HL-60 (cell line): ENCODE data around the gene ZCCHC3.
A peak's percentile ranks its signal among the peaks of the same experiment; 100 is the strongest.

ENCODE experiments used
- DNase-seq, 2 experiments: peaks; one replicate each; pipeline ENCODE4 v3.0.0-alpha.2; 2010 to 2020; ENCODE audit warnings: low read depth in 1 of 2, low spot score in 1 of 2
- H3K27ac ChIP-seq: fragments of 250-450 bp; sonication (Bioruptor Pico); replicated peaks from 2 replicates; pipeline ENCODE4 v1.5.1; 2020; ENCODE audit warnings: mild to moderate bottlenecking, moderate library complexity
- H3K27me3 ChIP-seq: fragments of 250-450 bp; sonication (Bioruptor Pico); 2 replicates; pipeline ENCODE4 v1.5.1; 2021; ENCODE audit warnings: mild to moderate bottlenecking, moderate library complexity; ENCODE audit not compliant: insufficient read depth, poor library complexity, severe bottlenecking
- H3K4me3 ChIP-seq: replicated peaks from 2 replicates; pipeline ENCODE4 v1.5.1; 2011; ENCODE audit warnings: mild to moderate bottlenecking, control low read depth, low read length; ENCODE audit not compliant: insufficient read depth
- GABPA ChIP-seq: IDR thresholded peaks from 2 replicates; pipeline ENCODE4 v1.6.1; 2012; ENCODE audit warnings: low read depth
- POLR2AphosphoS5 ChIP-seq: IDR thresholded peaks from 2 replicates; pipeline ENCODE4 v1.6.1; 2012; ENCODE audit warnings: low read depth
- SPI1 ChIP-seq: IDR thresholded peaks from 2 replicates; pipeline ENCODE4 v1.6.1; 2012; ENCODE audit warnings: low read depth, mild to moderate bottlenecking, borderline replicate concordance
- TF ChIP-seq, protein P1 (sequence below): IDR thresholded peaks from one replicate; pipeline ENCODE4 v1.5.1; 2011; ENCODE audit warnings: low read length, control low read depth, inconsistent platforms; ENCODE audit not compliant: insufficient read depth
- TF ChIP-seq, protein P2 (sequence below): IDR thresholded peaks from 2 replicates; pipeline ENCODE4 v1.6.1; 2012; ENCODE audit warnings: low read depth; ENCODE audit not compliant: insufficient replicate concordance

Gene ZCCHC3

DNA sequence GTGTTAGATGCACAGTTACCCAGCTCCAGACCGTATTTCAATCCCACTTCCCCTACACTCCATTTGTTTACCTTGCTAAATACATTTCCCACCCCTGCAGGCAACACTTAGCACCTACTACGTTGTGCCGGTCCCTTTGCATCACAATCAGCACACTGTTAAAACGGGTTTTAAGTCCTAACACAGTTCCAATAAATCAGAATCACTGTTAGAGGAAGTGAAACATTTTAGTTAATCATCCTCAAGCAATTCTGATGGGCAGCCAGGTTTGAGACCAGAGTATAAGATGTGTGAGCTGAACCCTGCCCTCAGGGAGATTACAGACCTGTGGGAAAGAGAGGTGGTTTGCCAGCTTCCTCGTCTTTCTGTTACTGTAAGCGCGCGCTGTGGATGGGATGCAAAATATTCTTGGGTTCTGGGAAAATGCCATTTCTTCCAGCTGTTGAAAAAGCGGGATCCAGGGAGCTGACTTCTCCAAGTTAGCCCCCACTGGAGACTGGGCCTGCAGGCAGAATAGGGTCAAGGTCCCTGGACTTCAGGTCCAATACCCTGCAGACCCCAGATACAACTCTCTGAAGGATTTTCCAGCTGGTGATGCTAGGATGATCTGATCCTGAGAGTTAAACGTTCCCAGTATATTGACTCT, 3.1 kb downstream of the ZCCHC3 start:
- Histone ChIP-seq H3K27me3 (no peaks in the 10 kb centered on the region), H3K27ac (no peak overlapping the region), H3K4me3 (no peak overlapping the region)
- TF ChIP-seq SPI1 (peak; percentile 32; the same call in 1 of the 2 replicates), GABPA (no peak)
- DNase-seq, result no peak

- no peak for TF ChIP-seq POLR2AphosphoS5
- TF ChIP-seq, protein P1, sequence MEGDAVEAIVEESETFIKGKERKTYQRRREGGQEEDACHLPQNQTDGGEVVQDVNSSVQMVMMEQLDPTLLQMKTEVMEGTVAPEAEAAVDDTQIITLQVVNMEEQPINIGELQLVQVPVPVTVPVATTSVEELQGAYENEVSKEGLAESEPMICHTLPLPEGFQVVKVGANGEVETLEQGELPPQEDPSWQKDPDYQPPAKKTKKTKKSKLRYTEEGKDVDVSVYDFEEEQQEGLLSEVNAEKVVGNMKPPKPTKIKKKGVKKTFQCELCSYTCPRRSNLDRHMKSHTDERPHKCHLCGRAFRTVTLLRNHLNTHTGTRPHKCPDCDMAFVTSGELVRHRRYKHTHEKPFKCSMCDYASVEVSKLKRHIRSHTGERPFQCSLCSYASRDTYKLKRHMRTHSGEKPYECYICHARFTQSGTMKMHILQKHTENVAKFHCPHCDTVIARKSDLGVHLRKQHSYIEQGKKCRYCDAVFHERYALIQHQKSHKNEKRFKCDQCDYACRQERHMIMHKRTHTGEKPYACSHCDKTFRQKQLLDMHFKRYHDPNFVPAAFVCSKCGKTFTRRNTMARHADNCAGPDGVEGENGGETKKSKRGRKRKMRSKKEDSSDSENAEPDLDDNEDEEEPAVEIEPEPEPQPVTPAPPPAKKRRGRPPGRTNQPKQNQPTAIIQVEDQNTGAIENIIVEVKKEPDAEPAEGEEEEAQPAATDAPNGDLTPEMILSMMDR, result no peak
- TF ChIP-seq, protein P2, sequence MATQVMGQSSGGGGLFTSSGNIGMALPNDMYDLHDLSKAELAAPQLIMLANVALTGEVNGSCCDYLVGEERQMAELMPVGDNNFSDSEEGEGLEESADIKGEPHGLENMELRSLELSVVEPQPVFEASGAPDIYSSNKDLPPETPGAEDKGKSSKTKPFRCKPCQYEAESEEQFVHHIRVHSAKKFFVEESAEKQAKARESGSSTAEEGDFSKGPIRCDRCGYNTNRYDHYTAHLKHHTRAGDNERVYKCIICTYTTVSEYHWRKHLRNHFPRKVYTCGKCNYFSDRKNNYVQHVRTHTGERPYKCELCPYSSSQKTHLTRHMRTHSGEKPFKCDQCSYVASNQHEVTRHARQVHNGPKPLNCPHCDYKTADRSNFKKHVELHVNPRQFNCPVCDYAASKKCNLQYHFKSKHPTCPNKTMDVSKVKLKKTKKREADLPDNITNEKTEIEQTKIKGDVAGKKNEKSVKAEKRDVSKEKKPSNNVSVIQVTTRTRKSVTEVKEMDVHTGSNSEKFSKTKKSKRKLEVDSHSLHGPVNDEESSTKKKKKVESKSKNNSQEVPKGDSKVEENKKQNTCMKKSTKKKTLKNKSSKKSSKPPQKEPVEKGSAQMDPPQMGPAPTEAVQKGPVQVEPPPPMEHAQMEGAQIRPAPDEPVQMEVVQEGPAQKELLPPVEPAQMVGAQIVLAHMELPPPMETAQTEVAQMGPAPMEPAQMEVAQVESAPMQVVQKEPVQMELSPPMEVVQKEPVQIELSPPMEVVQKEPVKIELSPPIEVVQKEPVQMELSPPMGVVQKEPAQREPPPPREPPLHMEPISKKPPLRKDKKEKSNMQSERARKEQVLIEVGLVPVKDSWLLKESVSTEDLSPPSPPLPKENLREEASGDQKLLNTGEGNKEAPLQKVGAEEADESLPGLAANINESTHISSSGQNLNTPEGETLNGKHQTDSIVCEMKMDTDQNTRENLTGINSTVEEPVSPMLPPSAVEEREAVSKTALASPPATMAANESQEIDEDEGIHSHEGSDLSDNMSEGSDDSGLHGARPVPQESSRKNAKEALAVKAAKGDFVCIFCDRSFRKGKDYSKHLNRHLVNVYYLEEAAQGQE, result no peak
- Histone ChIP-seq H3K27ac (no peak overlapping the region), H3K27me3 (no peaks in the 10 kb centered on the region), H3K4me3 (no peak overlapping the region)
- DNase-seq, result no peak
These were observed 4.8 kb downstream of the ZCCHC3 start for GRCh38 chr20:301886-302848.

- TF ChIP-seq POLR2AphosphoS5 (no peak), GABPA (no peak), SPI1 (no peak)
- Histone ChIP-seq H3K4me3 (no peak overlapping the region), H3K27ac (no peak overlapping the region), H3K27me3 (no peaks in the 10 kb centered on the region)
- no peak for DNase-seq
These were observed 8.4 kb downstream of the ZCCHC3 start for GRCh38 chr20:305745-306144.

- H3K27me3 ChIP-seq, result no peaks in the 10 kb centered on the region
- no peak overlapping the region for H3K4me3 ChIP-seq
- H3K27ac ChIP-seq, result no peak overlapping the region
- TF ChIP-seq, protein P1, result no peak
- no peak for TF ChIP-seq POLR2AphosphoS5
- no peak for TF ChIP-seq GABPA
- TF ChIP-seq, protein P2, result no peak
- no peak for TF ChIP-seq SPI1
- no peak for DNase-seq
These were observed 11.2 kb downstream of the ZCCHC3 start for GRCh38 chr20:308427-309038.
